WERI-Rb-1 (cell line): Measurements from ENCODE around the gene PRG3.

Experiments used
- DNase-seq: peaks from one replicate; pipeline ENCODE4 v3.0.0-alpha.2; 2020
- H3K27ac ChIP-seq: fragments of 250-450 bp; sonication (Bioruptor Pico); 2 replicates; pipeline ENCODE4 v1.5.1; 2020; ENCODE audit warnings: mild to moderate bottlenecking, moderate library complexity
- H3K27me3 ChIP-seq: fragments of 250-450 bp; sonication (Bioruptor Pico); 2 replicates; pipeline ENCODE4 v1.5.1; 2021; ENCODE audit warnings: mild to moderate bottlenecking, low read depth, moderate library complexity; ENCODE audit not compliant: insufficient read depth, severe bottlenecking
- H3K36me3 ChIP-seq: fragments of 250-450 bp; sonication (Bioruptor Pico); 2 replicates; pipeline ENCODE4 v1.5.1; 2020; ENCODE audit warnings: mild to moderate bottlenecking, moderate library complexity
- H3K4me3 ChIP-seq: 2 replicates; pipeline ENCODE4 v1.5.1; 2011; ENCODE audit warnings: low read depth, mild to moderate bottlenecking, control low read depth, low read length
- H3K9me3 ChIP-seq: fragments of 250-450 bp; sonication (Bioruptor Pico); 2 replicates; pipeline ENCODE4 v1.5.1; 2021; ENCODE audit warnings: mild to moderate bottlenecking, moderate library complexity; ENCODE audit not compliant: severe bottlenecking
- CTCF ChIP-seq: IDR thresholded peaks from 2 replicates; pipeline ENCODE4 v1.5.1; 2011; ENCODE audit warnings: low read depth, mild to moderate bottlenecking, control low read depth, inconsistent platforms, low read length

The PRG3 gene

DNA sequence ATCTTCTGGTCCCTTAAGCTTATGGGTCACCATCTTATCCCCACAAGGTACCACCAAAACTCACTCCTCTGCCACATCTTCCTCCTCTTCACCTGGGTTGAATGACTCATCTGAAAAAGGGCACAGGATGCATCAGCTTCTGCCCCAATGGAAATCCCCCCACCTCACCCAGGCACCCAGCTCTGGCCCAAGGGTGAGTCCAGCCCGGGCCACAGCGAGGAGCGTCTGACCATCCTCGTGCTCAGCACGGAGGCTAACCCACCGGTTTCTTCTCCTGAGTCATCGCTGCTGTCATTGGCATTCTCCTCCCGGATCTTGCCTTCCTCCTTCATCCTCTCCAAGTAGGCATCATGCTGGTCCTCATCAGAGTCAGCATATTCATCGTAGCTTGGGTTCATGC lies 50.9 kb downstream of the PRG3 start:
- no peaks in the 10 kb centered on the region for H3K9me3 ChIP-seq
- peaks cover 94% of the 10 kb centered on the region for H3K36me3 ChIP-seq
- no peak overlapping the region for H3K27ac ChIP-seq
- no peak for TF ChIP-seq CTCF
- no peaks in the 10 kb centered on the region for H3K27me3 ChIP-seq
- H3K4me3 ChIP-seq, result no peak overlapping the region
- DNase-seq, result no peak

DNA sequence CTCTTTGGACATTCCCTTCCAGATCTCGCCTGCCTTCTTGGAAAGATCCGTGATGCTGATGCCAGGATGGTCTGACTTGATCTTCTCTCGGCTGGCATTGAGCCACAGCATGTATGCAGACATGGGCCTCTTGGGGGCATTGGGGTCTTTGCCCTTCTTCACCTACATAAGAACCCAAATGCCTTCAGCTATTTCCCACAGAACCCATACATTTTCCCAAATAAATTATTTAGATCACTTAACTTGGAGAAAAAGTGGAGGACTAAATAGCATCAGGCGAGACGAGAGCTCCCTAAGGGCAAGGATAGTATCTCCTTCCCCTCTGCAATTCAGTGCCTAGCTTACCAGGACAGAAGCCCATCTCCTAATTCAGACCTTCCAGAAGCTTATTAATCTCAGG lies 53.2 kb downstream of the PRG3 start:
- TF ChIP-seq CTCF, result no peak
- no peak for DNase-seq
- peaks cover 71% of the 10 kb centered on the region for H3K36me3 ChIP-seq
- no peak overlapping the region for H3K4me3 ChIP-seq
- H3K27ac ChIP-seq, result no peak overlapping the region
- H3K9me3 ChIP-seq, result no peaks in the 10 kb centered on the region
- no peaks in the 10 kb centered on the region for H3K27me3 ChIP-seq
